ENCODE measurements around the gene EFEMP2. TPM values are rescaled to one million over a fixed set of nuclear protein-coding genes. Genes with fewer than 3 reads are reported as not detected.

The EFEMP2 gene
- total and polyA plus RNA-seq, 4 experiments from 2014 or later, result 0.40 to 8.3 (median 3.3) TPM

DNA sequence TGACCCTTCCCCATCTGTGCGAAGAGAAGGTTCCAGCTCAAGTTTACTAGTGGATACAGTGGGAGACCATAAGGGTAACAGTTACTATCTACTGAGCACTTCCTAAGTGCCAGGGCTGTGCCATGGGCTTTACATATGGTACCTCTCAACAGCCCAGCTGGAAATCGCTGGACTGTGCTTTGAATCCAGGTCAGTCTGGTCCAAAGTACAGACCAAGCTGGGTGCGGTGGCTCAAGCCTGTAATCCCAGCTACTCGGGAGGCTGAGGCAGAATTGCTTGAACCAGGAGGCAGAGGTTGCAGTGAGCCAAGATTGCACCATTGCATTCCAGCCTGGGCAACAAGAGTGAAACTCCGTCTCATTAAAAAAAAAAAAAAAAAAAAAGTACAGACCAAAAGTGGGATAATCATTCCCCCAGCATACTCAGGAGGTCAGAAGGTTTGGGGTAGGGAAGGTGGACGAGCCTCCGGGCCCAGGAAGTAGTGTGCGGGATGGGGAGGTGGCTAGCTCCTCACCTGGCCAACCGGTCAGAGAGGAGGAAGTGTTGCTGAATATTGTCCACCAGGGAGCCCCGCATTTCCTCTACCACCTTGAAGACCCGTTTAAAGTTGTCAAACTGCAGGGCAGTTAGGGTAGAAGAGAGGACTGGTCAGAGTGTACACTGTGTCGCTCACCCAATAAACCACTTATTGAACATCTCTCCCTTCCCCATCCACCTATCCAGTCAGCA is 13.4 kb upstream of the EFEMP2 start:
- H3K4me1 ChIP-seq (ENCODE audit: insufficient read depth, low read length), result peaks cover 47% of the 10 kb centered on the region
- POLR2A ChIA-PET (ENCODE audit: partially characterized antibody), result interaction anchor here (0.7 to 17.4 kb wide), 10 partner anchors 15 to 136 kb away, joined by 3 to 435 read pairs (median 6); partner anchors contain the start of genes BANF1, C11orf68, CFL1 and DRAP1
- CTCF ChIA-PET (ENCODE audit: partially characterized antibody), result interaction anchor here (0.6 to 15.3 kb wide), 36 partner anchors 10 to 271 kb away, joined by 3 to 281 read pairs (median 8); partner anchors contain the start of genes BANF1, C11orf68, CFL1 and FOSL1
- H3K27ac ChIP-seq (ENCODE audit: low read depth, low read length), result no peak overlapping the region
- Mint-ChIP-seq H3K4me3 (peak overlapping the region in 3 of 8 donors; percentile 7 to 23 (median 17)), H3K27me3 (no peaks in the 10 kb centered on the region), H3K4me1 (peaks cover 24 to 69% (median 43%) of the 10 kb centered on the region in 4 donors), H3K36me3 (peaks cover 4 to 42% of the 10 kb centered on the region in 2 donors), H3K9me3 (peaks cover 0 to 1% (median 0%) of the 10 kb centered on the region in 8 donors), H3K27ac (peak overlapping the region in 4 of 7 donors; percentile 57 to 99 (median 86))
- H3K36me3 ChIP-seq (ENCODE audit: insufficient read depth, low read length), result peaks cover 12% of the 10 kb centered on the region
- no peaks in the 10 kb centered on the region for H3K9me3 ChIP-seq (ENCODE audit: control insufficient read depth in 1 of 2, low read length in 2 of 2)
- no peak for DNase-seq
- no peaks in the 10 kb centered on the region for H3K27me3 ChIP-seq (ENCODE audit: insufficient read depth, low read length)
- intact Hi-C loops (cut with micrococcal nuclease), result no loop called here
- no peak overlapping the region for H3K4me3 ChIP-seq (ENCODE audit: low read length in 2 of 2)

DNA sequence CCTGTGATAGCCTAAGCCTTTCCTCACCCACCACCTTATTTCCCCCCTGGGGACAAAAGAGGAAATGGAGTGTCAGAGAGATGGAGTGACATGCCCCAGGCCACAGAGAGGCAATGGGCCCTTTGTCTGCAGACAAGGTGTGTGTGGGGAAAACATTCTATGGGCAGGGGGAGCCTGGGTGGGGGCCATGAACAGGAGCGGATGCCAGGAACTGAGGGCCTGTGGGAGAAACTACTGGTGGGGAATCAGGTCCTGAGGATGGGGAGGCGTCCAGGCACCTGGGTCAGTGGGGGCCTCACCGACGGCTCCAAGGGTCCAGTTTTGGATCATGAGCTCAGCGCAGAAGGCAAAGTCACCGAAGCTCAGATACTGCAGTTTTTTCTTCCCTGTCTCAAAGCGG is 12.6 kb upstream of the EFEMP2 start:
- H3K4me1 Mint-ChIP-seq, result peaks cover 30 to 71% (median 47%) of the 10 kb centered on the region in 4 donors
- Histone ChIP-seq H3K4me1 (ENCODE audit: insufficient read depth, low read length) (peaks cover 54% of the 10 kb centered on the region), H3K27me3 (ENCODE audit: insufficient read depth, low read length) (no peaks in the 10 kb centered on the region), H3K36me3 (ENCODE audit: insufficient read depth, low read length) (peaks cover 12% of the 10 kb centered on the region), H3K9me3 (ENCODE audit: control insufficient read depth in 1 of 2, low read length in 2 of 2) (no peaks in the 10 kb centered on the region), H3K4me3 (ENCODE audit: low read length in 2 of 2) (no peak overlapping the region), H3K27ac (ENCODE audit: low read depth, low read length) (no peak overlapping the region)
- H3K27me3 Mint-ChIP-seq, result no peaks in the 10 kb centered on the region
- H3K9me3 Mint-ChIP-seq, result peaks cover 0 to 1% (median 0%) of the 10 kb centered on the region in 8 donors
- H3K36me3 Mint-ChIP-seq, result peaks cover 4 to 40% of the 10 kb centered on the region in 2 donors
- no peak overlapping the region for H3K4me3 Mint-ChIP-seq
- peak overlapping the region in 5 of 7 donors; percentile 60 to 92 (median 62) for H3K27ac Mint-ChIP-seq
- intact Hi-C loops (cut with micrococcal nuclease), result no loop called here
- POLR2A ChIA-PET (ENCODE audit: partially characterized antibody), result interaction anchor here (0.7 to 17.4 kb wide), 17 partner anchors 12 to 175 kb away, joined by 3 to 435 read pairs (median 5); partner anchors contain the start of genes BANF1, C11orf68, CFL1 and DRAP1
- CTCF ChIA-PET (ENCODE audit: partially characterized antibody), result interaction anchor here (0.8 to 15.3 kb wide), 48 partner anchors 9 to 273 kb away, joined by 3 to 281 read pairs (median 7); partner anchors contain the start of genes AP5B1, BANF1, C11orf68 and CFL1
- DNase-seq, result no peak

DNA sequence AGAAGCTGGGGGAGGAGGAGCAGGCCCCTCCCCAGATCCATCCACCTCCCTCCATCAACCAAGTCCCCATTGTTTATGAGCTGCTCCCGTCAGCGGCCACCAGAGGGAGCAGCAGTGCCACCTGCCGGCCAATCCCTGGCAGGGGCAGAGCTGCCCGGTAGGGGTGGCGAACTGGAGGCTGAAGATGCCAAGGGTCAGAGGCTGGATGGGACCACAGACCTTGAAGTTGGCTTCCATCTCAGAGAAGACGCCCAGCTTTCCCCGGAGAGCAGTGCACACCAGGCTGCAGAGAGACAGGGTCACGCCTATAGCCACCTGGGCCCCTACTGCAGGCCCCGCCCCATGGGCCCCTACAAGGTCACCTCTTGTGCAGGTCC is 12.1 kb upstream of the EFEMP2 start:
- H3K9me3 ChIP-seq (ENCODE audit: control insufficient read depth in 1 of 2, low read length in 2 of 2), result no peaks in the 10 kb centered on the region
- H3K9me3 Mint-ChIP-seq, result peaks cover 0 to 1% (median 0%) of the 10 kb centered on the region in 8 donors
- ChIA-PET POLR2A (ENCODE audit: partially characterized antibody) (interaction anchor here (0.7 to 17.4 kb wide), 18 partner anchors 9 to 175 kb away, joined by 3 to 435 read pairs (median 6); partner anchors contain the start of genes BANF1, C11orf68, CFL1 and DRAP1), CTCF (ENCODE audit: partially characterized antibody) (interaction anchor here (0.8 to 15.3 kb wide), 52 partner anchors 9 to 272 kb away, joined by 3 to 281 read pairs (median 6); partner anchors contain the start of genes AP5B1, BANF1, C11orf68 and CFL1)
- H3K4me3 Mint-ChIP-seq, result peak overlapping the region in 4 of 8 donors; percentile 13 to 81 (median 56)
- H3K27me3 Mint-ChIP-seq, result no peaks in the 10 kb centered on the region
- H3K27ac Mint-ChIP-seq, result peak overlapping the region; percentile 64 to 92 (median 88)
- no peak overlapping the region for H3K27ac ChIP-seq (ENCODE audit: low read depth, low read length)
- H3K27me3 ChIP-seq (ENCODE audit: insufficient read depth, low read length), result no peaks in the 10 kb centered on the region
- no peak overlapping the region for H3K4me3 ChIP-seq (ENCODE audit: low read length in 2 of 2)
- DNase-seq, result peak; percentile 78 to 83 (median 80)
- peaks cover 54% of the 10 kb centered on the region for H3K4me1 ChIP-seq (ENCODE audit: insufficient read depth, low read length)
- H3K36me3 Mint-ChIP-seq, result peaks cover 4 to 39% of the 10 kb centered on the region in 2 donors
- H3K36me3 ChIP-seq (ENCODE audit: insufficient read depth, low read length), result peaks cover 12% of the 10 kb centered on the region
- H3K4me1 Mint-ChIP-seq, result peaks cover 26 to 71% (median 43%) of the 10 kb centered on the region in 4 donors
- intact Hi-C loops (cut with micrococcal nuclease), result loop anchor here (1.0 kb wide), 2 partner anchors 24 to 105 kb away; partner anchors contain the start of gene MUS81

DNA sequence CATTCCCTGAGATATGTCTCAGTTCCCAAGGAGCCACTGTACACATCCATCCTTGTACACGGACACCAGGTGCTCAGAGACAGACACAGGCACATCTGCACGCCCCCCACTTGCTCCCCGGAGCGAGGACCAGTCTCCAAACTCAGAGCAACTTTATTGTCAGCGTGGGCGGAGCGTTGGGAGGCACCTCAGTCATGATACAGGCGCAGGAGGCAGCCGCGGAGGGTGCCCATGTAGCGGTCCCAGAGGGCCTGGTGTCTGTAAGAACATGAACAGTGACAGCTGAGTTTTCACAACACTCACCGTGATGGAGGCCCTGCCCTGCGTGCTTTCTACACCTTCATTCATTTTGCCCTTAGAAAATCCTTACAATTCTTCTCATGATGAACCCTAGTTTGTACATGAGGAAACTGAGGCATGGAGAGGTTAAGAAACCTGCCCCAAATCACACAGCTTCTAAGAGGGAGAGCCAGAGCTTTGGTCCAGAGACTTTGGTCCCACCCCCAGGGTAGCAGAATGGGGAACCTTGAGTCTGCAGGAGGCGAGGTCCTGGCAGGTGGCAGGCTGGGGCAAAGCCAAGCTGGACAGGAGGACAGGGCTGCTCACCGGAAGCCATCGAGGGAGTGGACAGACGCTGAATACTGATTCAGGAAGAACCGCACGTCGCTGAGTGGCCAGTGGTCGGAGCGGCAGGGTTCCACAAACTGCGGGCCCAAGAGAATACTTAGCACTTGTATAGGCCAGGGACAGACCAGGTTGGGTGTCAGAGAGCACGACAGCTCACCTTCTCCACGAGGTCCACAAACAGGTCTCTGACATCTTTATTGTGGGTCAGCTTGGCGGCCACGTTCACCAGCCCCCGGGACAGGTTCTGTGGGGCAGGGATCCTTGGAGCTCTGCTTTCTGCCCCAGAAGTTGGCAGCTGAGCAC is 11.5 kb upstream of the EFEMP2 start:
- H3K4me1 ChIP-seq (ENCODE audit: insufficient read depth, low read length), result peaks cover 54% of the 10 kb centered on the region
- peaks cover 0 to under 1% (median 0%) of the 10 kb centered on the region in 8 donors for H3K9me3 Mint-ChIP-seq
- no peak overlapping the region for H3K27ac ChIP-seq (ENCODE audit: low read depth, low read length)
- POLR2A ChIA-PET (ENCODE audit: partially characterized antibody), result interaction anchor here (0.7 to 17.4 kb wide), 16 partner anchors 10 to 176 kb away, joined by 3 to 435 read pairs (median 6); partner anchors contain the start of genes BANF1, C11orf68, CFL1 and DRAP1
- CTCF ChIA-PET (ENCODE audit: partially characterized antibody), result interaction anchor here (0.8 to 15.3 kb wide), 49 partner anchors 8 to 272 kb away, joined by 3 to 281 read pairs (median 6); partner anchors contain the start of genes AP5B1, BANF1, C11orf68 and CFL1
- H3K4me1 Mint-ChIP-seq, result peaks cover 23 to 71% (median 40%) of the 10 kb centered on the region in 4 donors
- H3K4me3 Mint-ChIP-seq, result peak overlapping the region in 2 of 8 donors; percentile 9 to 81
- no peaks in the 10 kb centered on the region for H3K27me3 ChIP-seq (ENCODE audit: insufficient read depth, low read length)
- H3K36me3 Mint-ChIP-seq, result peaks cover 4 to 38% of the 10 kb centered on the region in 2 donors
- no peak overlapping the region for H3K4me3 ChIP-seq (ENCODE audit: low read length in 2 of 2)
- no peaks in the 10 kb centered on the region for H3K9me3 ChIP-seq (ENCODE audit: control insufficient read depth in 1 of 2, low read length in 2 of 2)
- H3K36me3 ChIP-seq (ENCODE audit: insufficient read depth, low read length), result peaks cover 12% of the 10 kb centered on the region
- no peaks in the 10 kb centered on the region for H3K27me3 Mint-ChIP-seq
- DNase-seq, result no peak
- H3K27ac Mint-ChIP-seq, result peak overlapping the region; percentile 64 to 92 (median 88)
- intact Hi-C loops (cut with micrococcal nuclease), result loop anchor here (1.0 kb wide), 2 partner anchors 24 to 105 kb away; partner anchors contain the start of gene MUS81

DNA sequence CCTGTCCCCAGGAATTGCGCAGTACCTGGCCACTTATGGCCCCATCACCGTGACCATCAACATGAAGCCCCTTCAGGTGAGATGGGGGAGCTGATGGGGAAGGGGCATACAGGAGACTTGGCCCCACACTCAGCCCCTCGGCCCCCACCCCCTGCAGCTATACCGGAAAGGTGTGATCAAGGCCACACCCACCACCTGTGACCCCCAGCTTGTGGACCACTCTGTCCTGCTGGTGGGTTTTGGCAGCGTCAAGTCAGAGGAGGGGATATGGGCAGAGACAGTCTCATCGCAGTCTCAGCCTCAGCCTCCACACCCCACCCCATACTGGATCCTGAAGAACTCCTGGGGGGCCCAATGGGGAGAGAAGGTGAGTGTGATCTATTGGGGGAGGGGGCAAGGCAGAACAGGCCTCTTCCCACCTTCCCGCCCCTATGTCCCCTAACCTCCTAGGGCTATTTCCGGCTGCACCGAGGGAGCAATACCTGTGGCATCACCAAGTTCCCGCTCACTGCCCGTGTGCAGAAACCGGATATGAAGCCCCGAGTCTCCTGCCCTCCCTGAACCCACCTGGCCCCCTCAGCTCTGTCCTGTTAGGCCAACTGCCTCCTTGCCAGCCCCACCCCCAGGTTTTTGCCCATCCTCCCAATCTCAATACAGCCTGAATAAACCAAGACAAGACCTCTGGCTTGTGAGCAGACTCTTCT is 10.6 kb upstream of the EFEMP2 start:
- Histone ChIP-seq H3K4me3 (ENCODE audit: low read length in 2 of 2) (no peak overlapping the region), H3K4me1 (ENCODE audit: insufficient read depth, low read length) (peaks cover 53% of the 10 kb centered on the region), H3K9me3 (ENCODE audit: control insufficient read depth in 1 of 2, low read length in 2 of 2) (no peaks in the 10 kb centered on the region), H3K36me3 (ENCODE audit: insufficient read depth, low read length) (peaks cover 12% of the 10 kb centered on the region), H3K27ac (ENCODE audit: low read depth, low read length) (no peak overlapping the region), H3K27me3 (ENCODE audit: insufficient read depth, low read length) (no peaks in the 10 kb centered on the region)
- H3K4me1 Mint-ChIP-seq, result peaks cover 18 to 69% (median 36%) of the 10 kb centered on the region in 4 donors
- H3K27me3 Mint-ChIP-seq, result no peaks in the 10 kb centered on the region
- no peak for DNase-seq
- ChIA-PET POLR2A (ENCODE audit: partially characterized antibody) (interaction anchor here (1.2 to 17.4 kb wide), 6 partner anchors 10 to 139 kb away, joined by 3 to 435 read pairs (median 19); partner anchors contain the start of genes C11orf68, CFL1, DRAP1 and EFEMP2), CTCF (ENCODE audit: partially characterized antibody) (interaction anchor here (1.2 to 15.3 kb wide), 16 partner anchors 12 to 185 kb away, joined by 3 to 281 read pairs (median 13); partner anchors contain the start of genes CFL1, FOSL1, KAT5 and MUS81)
- H3K27ac Mint-ChIP-seq, result no peak overlapping the region
- H3K9me3 Mint-ChIP-seq, result no peaks in the 10 kb centered on the region
- H3K4me3 Mint-ChIP-seq, result no peak overlapping the region
- intact Hi-C loops (cut with micrococcal nuclease), result no loop called here
- H3K36me3 Mint-ChIP-seq, result peaks cover 4 to 32% of the 10 kb centered on the region in 2 donors
